ENCODE data around the gene LHFPL5.

The LHFPL5 gene

GRCh38 chr6:35810971-35811698, 6.0 kb downstream of the LHFPL5 start:
- TF ChIP-seq CTCF (IDR thresholded peaks at IDR 0.05; ENCODE audit: control extremely low read depth, extremely low read depth, low read depth, missing control alignments), result no peak
- CTCF ChIA-PET, result no interaction called here

GRCh38 chr6:35811699-35811995, 6.5 kb downstream of the LHFPL5 start:
- CTCF ChIA-PET, result interaction anchor here (0.7 kb wide), 1 partner anchor 8 kb away, joined by 3 read pairs; no protein-coding TSS in a partner anchor
- POLR2A ChIA-PET, result no interaction called here
- TF ChIP-seq CTCF (IDR thresholded peaks at IDR 0.05; ENCODE audit: control extremely low read depth, extremely low read depth, low read depth, missing control alignments), result no peak
- DNase-seq (ENCODE audit: extremely low spot score), result no peak

More at GRCh38 chr6:35810971-35811698, 6.0 kb downstream of the LHFPL5 start:
- POLR2A ChIA-PET, result no interaction called here
- DNase-seq (ENCODE audit: extremely low spot score), result no peak

- no peak for TF ChIP-seq CTCF (IDR thresholded peaks at IDR 0.05; ENCODE audit: control extremely low read depth, extremely low read depth, low read depth, missing control alignments)
- DNase-seq (ENCODE audit: extremely low spot score), result no peak
- ChIA-PET POLR2A (no interaction called here), CTCF (no interaction called here)
These were observed 12.4 kb downstream of the LHFPL5 start for GRCh38 chr6:35817515-35817914.

GRCh38 chr6:35823601-35824000, 18.4 kb downstream of the LHFPL5 start:
- POLR2A ChIA-PET, result interaction anchor here (0.5 kb wide), 1 partner anchor 475 kb away, joined by 3 read pairs; no protein-coding TSS in a partner anchor
- CTCF ChIA-PET, result no interaction called here
- TF ChIP-seq CTCF (IDR thresholded peaks at IDR 0.05; ENCODE audit: control extremely low read depth, extremely low read depth, low read depth, missing control alignments), result no peak
- DNase-seq (ENCODE audit: extremely low spot score), result no peak

GRCh38 chr6:35824552-35825192, 19.5 kb downstream of the LHFPL5 start:
- TF ChIP-seq CTCF (IDR thresholded peaks at IDR 0.05; ENCODE audit: control extremely low read depth, extremely low read depth, low read depth, missing control alignments), result no peak
- ChIA-PET CTCF (no interaction called here), POLR2A (no interaction called here)
- DNase-seq (ENCODE audit: extremely low spot score), result no peak

GRCh38 chr6:35829306-35829705, 24.2 kb downstream of the LHFPL5 start:
- ChIA-PET POLR2A (no interaction called here), CTCF (no interaction called here)
- no peak for DNase-seq (ENCODE audit: extremely low spot score)
- TF ChIP-seq CTCF (IDR thresholded peaks at IDR 0.05; ENCODE audit: control extremely low read depth, extremely low read depth, low read depth, missing control alignments), result no peak

Measured in GM10248 (cell line).